BLaER1 treated with 17β-estradiol and CSF1 and Interleukin-3, amounts not matched to agents 10 nM and 100 nM (cell line): ENCODE measurements around the gene MTMR10.
A peak's percentile ranks its signal among the peaks of the same experiment; 100 is the strongest.

Source experiments
- H3K27ac ChIP-seq, 11 experiments: shearing (Covaris generic); formaldehyde crosslinking; 2 replicates each; pipeline ENCODE4 v1.8.1; 2022
- H3K27me3 ChIP-seq, 11 experiments: shearing (Covaris generic); formaldehyde crosslinking; 2 replicates each; pipeline ENCODE4 v1.8.1; 2022
- H3K36me3 ChIP-seq, 11 experiments: shearing (Covaris generic); formaldehyde crosslinking; 2 replicates each; pipeline ENCODE4 v1.8.1; 2022
- H3K4me1 ChIP-seq, 10 experiments: shearing (Covaris generic); formaldehyde crosslinking; 2 replicates each; pipeline ENCODE4 v1.8.1; 2022
- H3K4me2 ChIP-seq, 11 experiments: shearing (Covaris generic); formaldehyde crosslinking; 2 replicates each; pipeline ENCODE4 v1.8.1; 2022
- H3K4me3 ChIP-seq, 10 experiments: shearing (Covaris generic); formaldehyde crosslinking; 2 replicates each; pipeline ENCODE4 v1.8.1; 2022
- H3K9ac ChIP-seq, 11 experiments: shearing (Covaris generic); formaldehyde crosslinking; 2 replicates each; pipeline ENCODE4 v1.8.1; 2022
- H3K9me3 ChIP-seq, 11 experiments: shearing (Covaris generic); formaldehyde crosslinking; replicated peaks in 1 of 11; 2 replicates each; pipeline ENCODE4 v1.8.1; 2022
- H4K20me1 ChIP-seq, 11 experiments: shearing (Covaris generic); formaldehyde crosslinking; 2 replicates each; pipeline ENCODE4 v1.8.1; 2022
- Cebpa-rat ChIP-seq, 11 experiments: shearing (Covaris generic); IDR thresholded peaks; 2 replicates each; pipeline ENCODE4 v1.8.1; 2022

MTMR10 gene

GRCh38 chr15:30984118-30984517, 7.3 kb downstream of the MTMR10 start:
- peak overlapping the region in 1 of 10 experiments; percentile 18; a peak in 1 of 20 replicates for H3K4me3 ChIP-seq
- H3K4me1 ChIP-seq = peaks cover 46 to 64% (median 57%) of the 10 kb centered on the region in 10 experiments
- H3K9me3 ChIP-seq = peaks cover 0 to 7% (median 0%) of the 10 kb centered on the region in 11 experiments; a peak in 2 of 22 replicates
- peaks cover 13 to 96% (median 33%) of the 10 kb centered on the region in 11 experiments; a peak in 14 of 22 replicates for H4K20me1 ChIP-seq
- peak overlapping the region in 4 of 11 experiments; percentile 7 to 43 (median 14); a peak in 2 of 22 replicates for H3K27ac ChIP-seq
- no peak for TF ChIP-seq Cebpa-rat (IDR thresholded peaks at IDR 0.05)
- peak overlapping the region in 3 of 11 experiments; percentile 2 to 42 (median 39); a peak in 2 of 22 replicates for H3K9ac ChIP-seq
- no peaks in the 10 kb centered on the region for H3K27me3 ChIP-seq
- H3K4me2 ChIP-seq = peak overlapping the region; percentile 60 to 82 (median 76); a peak in 20 of 22 replicates
- peaks cover 49 to 77% (median 68%) of the 10 kb centered on the region in 11 experiments for H3K36me3 ChIP-seq

GRCh38 chr15:30979457-30979856, 12.0 kb downstream of the MTMR10 start:
- Histone ChIP-seq H3K9me3 (peaks cover 0 to 8% (median 0%) of the 10 kb centered on the region in 11 experiments; a peak in 2 of 22 replicates), H3K9ac (peak overlapping the region in 1 of 11 experiments; percentile 11; a peak in 1 of 22 replicates), H3K4me2 (peak overlapping the region; percentile 32 to 85 (median 62)), H3K27ac (peak overlapping the region in 8 of 11 experiments; percentile 1 to 53 (median 44); a peak in 12 of 22 replicates), H3K27me3 (no peaks in the 10 kb centered on the region), H4K20me1 (peaks cover 6 to 91% (median 26%) of the 10 kb centered on the region in 11 experiments; a peak in 15 of 22 replicates), H3K36me3 (peaks cover 52 to 92% (median 67%) of the 10 kb centered on the region in 11 experiments), H3K4me3 (no peak overlapping the region), H3K4me1 (peaks cover 25 to 51% (median 30%) of the 10 kb centered on the region in 10 experiments)
- no peak for TF ChIP-seq Cebpa-rat (IDR thresholded peaks at IDR 0.05)

- H4K20me1 ChIP-seq = peaks cover 0 to 84% (median 18%) of the 10 kb centered on the region in 11 experiments; a peak in 13 of 22 replicates
- H3K4me1 ChIP-seq = peaks cover 15 to 40% (median 19%) of the 10 kb centered on the region in 10 experiments
- H3K27ac ChIP-seq = no peak overlapping the region
- no peak overlapping the region for H3K9ac ChIP-seq
- peaks cover 62 to 97% (median 70%) of the 10 kb centered on the region in 11 experiments for H3K36me3 ChIP-seq
- no peak for TF ChIP-seq Cebpa-rat (IDR thresholded peaks at IDR 0.05)
- H3K4me3 ChIP-seq = no peak overlapping the region
- H3K4me2 ChIP-seq = peak overlapping the region in 2 of 11 experiments; percentile 7 to 62; a peak in 2 of 22 replicates
- H3K27me3 ChIP-seq = no peaks in the 10 kb centered on the region
- H3K9me3 ChIP-seq = peaks cover 0 to 8% (median 0%) of the 10 kb centered on the region in 11 experiments; a peak in 2 of 22 replicates
Measured at GRCh38 chr15:30978328-30978727, 13.1 kb downstream of the MTMR10 start.

- H3K4me1 ChIP-seq = peaks cover under 1 to 17% (median 3%) of the 10 kb centered on the region in 10 experiments; a peak in 17 of 20 replicates
- H3K9ac ChIP-seq = no peak overlapping the region
- no peak overlapping the region for H3K27ac ChIP-seq
- no peak overlapping the region for H3K4me3 ChIP-seq
- peaks cover 0 to 84% (median 17%) of the 10 kb centered on the region in 11 experiments; a peak in 12 of 22 replicates for H4K20me1 ChIP-seq
- no peaks in the 10 kb centered on the region for H3K27me3 ChIP-seq
- peaks cover 64 to 98% (median 76%) of the 10 kb centered on the region in 11 experiments for H3K36me3 ChIP-seq
- no peak for TF ChIP-seq Cebpa-rat (IDR thresholded peaks at IDR 0.05)
- 0 out of 22 replicates have a peak, but pooled peaks cover 0 to under 1% (median 0%) of the 10 kb centered on the region in 11 experiments for H3K9me3 ChIP-seq
- no peak overlapping the region for H3K4me2 ChIP-seq
Measured at GRCh38 chr15:30974112-30974511, 17.3 kb downstream of the MTMR10 start.

- no peak for TF ChIP-seq Cebpa-rat (IDR thresholded peaks at IDR 0.05)
- H3K9me3 ChIP-seq = no peaks in the 10 kb centered on the region
- H3K4me3 ChIP-seq = no peak overlapping the region
- H3K27me3 ChIP-seq = no peaks in the 10 kb centered on the region
- no peak overlapping the region for H3K27ac ChIP-seq
- no peak overlapping the region for H3K4me2 ChIP-seq
- H3K4me1 ChIP-seq = peaks cover 0 to 14% (median 0%) of the 10 kb centered on the region in 10 experiments; a peak in 5 of 20 replicates
- H3K36me3 ChIP-seq = peaks cover 61 to 96% (median 75%) of the 10 kb centered on the region in 11 experiments
- H3K9ac ChIP-seq = no peak overlapping the region
- peaks cover 0 to 88% (median 10%) of the 10 kb centered on the region in 11 experiments; a peak in 12 of 22 replicates for H4K20me1 ChIP-seq
Measured at GRCh38 chr15:30973379-30973778, 18.0 kb downstream of the MTMR10 start.

GRCh38 chr15:30969724-30970123, 21.7 kb downstream of the MTMR10 start:
- Histone ChIP-seq H3K4me1 (peaks cover 0 to 9% (median 0%) of the 10 kb centered on the region in 10 experiments; a peak in 4 of 20 replicates), H3K9me3 (no peaks in the 10 kb centered on the region), H3K4me2 (no peak overlapping the region), H4K20me1 (peaks cover 0 to 76% (median 0%) of the 10 kb centered on the region in 11 experiments; a peak in 4 of 22 replicates), H3K36me3 (peaks cover 61 to 96% (median 78%) of the 10 kb centered on the region in 11 experiments), H3K9ac (no peak overlapping the region), H3K4me3 (no peak overlapping the region), H3K27me3 (no peaks in the 10 kb centered on the region), H3K27ac (no peak overlapping the region)
- TF ChIP-seq Cebpa-rat (IDR thresholded peaks at IDR 0.05) = no peak

- H3K27me3 ChIP-seq = no peaks in the 10 kb centered on the region
- no peak overlapping the region for H3K4me3 ChIP-seq
- H3K4me1 ChIP-seq = peaks cover 0 to 19% (median 6%) of the 10 kb centered on the region in 10 experiments; a peak in 8 of 20 replicates
- TF ChIP-seq Cebpa-rat (IDR thresholded peaks at IDR 0.05) = no peak
- H3K27ac ChIP-seq = no peak overlapping the region
- no peak overlapping the region for H3K9ac ChIP-seq
- H3K4me2 ChIP-seq = no peak overlapping the region
- peaks cover 42 to 96% (median 67%) of the 10 kb centered on the region in 11 experiments for H3K36me3 ChIP-seq
- H3K9me3 ChIP-seq = no peaks in the 10 kb centered on the region
- peaks cover 0 to 67% (median 0%) of the 10 kb centered on the region in 11 experiments; a peak in 3 of 22 replicates for H4K20me1 ChIP-seq
Measured at GRCh38 chr15:30963681-30964080, 27.7 kb downstream of the MTMR10 start.

GRCh38 chr15:30962659-30963058, 28.8 kb downstream of the MTMR10 start:
- Histone ChIP-seq H3K9me3 (no peaks in the 10 kb centered on the region), H3K4me2 (no peak overlapping the region), H3K4me3 (no peak overlapping the region), H4K20me1 (peaks cover 0 to 60% (median 0%) of the 10 kb centered on the region in 11 experiments; a peak in 3 of 22 replicates), H3K36me3 (peaks cover 53 to 99% (median 72%) of the 10 kb centered on the region in 11 experiments), H3K27me3 (no peaks in the 10 kb centered on the region), H3K9ac (no peak overlapping the region), H3K27ac (no peak overlapping the region), H3K4me1 (peaks cover 0 to 11% (median 6%) of the 10 kb centered on the region in 10 experiments; a peak in 7 of 20 replicates)
- no peak for TF ChIP-seq Cebpa-rat (IDR thresholded peaks at IDR 0.05)

- H3K4me1 ChIP-seq = peaks cover 0 to 11% (median 6%) of the 10 kb centered on the region in 10 experiments; a peak in 7 of 20 replicates
- no peaks in the 10 kb centered on the region for H3K9me3 ChIP-seq
- H4K20me1 ChIP-seq = peaks cover 0 to 57% (median 0%) of the 10 kb centered on the region in 11 experiments; a peak in 3 of 22 replicates
- H3K27me3 ChIP-seq = no peaks in the 10 kb centered on the region
- no peak overlapping the region for H3K4me3 ChIP-seq
- peaks cover 58 to 99% (median 76%) of the 10 kb centered on the region in 11 experiments for H3K36me3 ChIP-seq
- H3K27ac ChIP-seq = no peak overlapping the region
- no peak overlapping the region for H3K9ac ChIP-seq
- no peak for TF ChIP-seq Cebpa-rat (IDR thresholded peaks at IDR 0.05)
- H3K4me2 ChIP-seq = no peak overlapping the region
Measured at GRCh38 chr15:30962079-30962478, 29.3 kb downstream of the MTMR10 start.
